ENCODE data around the gene CD44. TPM values are rescaled to one million over a fixed set of nuclear protein-coding genes. Genes with fewer than 3 reads are reported as not detected.

Gene CD44
- polyA plus RNA-seq, 1 experiment = 1,200 TPM

DNA sequence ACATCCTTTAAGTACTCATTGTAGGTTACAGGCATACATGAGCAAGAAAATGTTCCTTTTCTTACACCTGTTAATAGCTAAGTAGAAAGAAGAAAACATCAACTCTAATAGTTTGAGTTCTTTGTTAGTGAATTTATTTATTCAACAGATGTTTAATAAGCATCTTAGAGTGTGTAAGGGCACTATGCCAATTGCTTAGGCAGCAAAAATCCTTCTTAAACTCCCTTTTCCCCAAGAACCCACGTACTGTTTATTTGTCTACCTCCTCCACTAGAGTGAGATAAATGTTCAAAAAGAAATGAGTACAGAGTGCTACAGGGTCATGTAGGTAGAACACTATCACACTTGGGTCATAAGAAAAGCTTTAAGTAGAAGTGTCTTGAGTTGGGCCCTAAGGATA lies 131.4 kb downstream of the CD44 start:
- POLR2A ChIA-PET = no interaction called here
- CTCF ChIA-PET = interaction anchor here (1.2 kb wide), 1 partner anchor 26 kb away, joined by 3 read pairs; no protein-coding TSS in a partner anchor
- no peak for DNase-seq (ENCODE audit: low read depth)
- Histone ChIP-seq H3K36me3 (ENCODE audit: control insufficient read depth, insufficient read depth, low read length) (no peaks in the 10 kb centered on the region), H3K27me3 (ENCODE audit: control insufficient read depth, insufficient read depth, low read length) (no peaks in the 10 kb centered on the region), H3K4me3 (ENCODE audit: low read depth, low read length) (no peak overlapping the region)
- TF ChIP-seq, protein P1, sequence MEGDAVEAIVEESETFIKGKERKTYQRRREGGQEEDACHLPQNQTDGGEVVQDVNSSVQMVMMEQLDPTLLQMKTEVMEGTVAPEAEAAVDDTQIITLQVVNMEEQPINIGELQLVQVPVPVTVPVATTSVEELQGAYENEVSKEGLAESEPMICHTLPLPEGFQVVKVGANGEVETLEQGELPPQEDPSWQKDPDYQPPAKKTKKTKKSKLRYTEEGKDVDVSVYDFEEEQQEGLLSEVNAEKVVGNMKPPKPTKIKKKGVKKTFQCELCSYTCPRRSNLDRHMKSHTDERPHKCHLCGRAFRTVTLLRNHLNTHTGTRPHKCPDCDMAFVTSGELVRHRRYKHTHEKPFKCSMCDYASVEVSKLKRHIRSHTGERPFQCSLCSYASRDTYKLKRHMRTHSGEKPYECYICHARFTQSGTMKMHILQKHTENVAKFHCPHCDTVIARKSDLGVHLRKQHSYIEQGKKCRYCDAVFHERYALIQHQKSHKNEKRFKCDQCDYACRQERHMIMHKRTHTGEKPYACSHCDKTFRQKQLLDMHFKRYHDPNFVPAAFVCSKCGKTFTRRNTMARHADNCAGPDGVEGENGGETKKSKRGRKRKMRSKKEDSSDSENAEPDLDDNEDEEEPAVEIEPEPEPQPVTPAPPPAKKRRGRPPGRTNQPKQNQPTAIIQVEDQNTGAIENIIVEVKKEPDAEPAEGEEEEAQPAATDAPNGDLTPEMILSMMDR (IDR thresholded peaks at IDR 0.05; ENCODE audit: insufficient read depth, low read depth, low read length) = no peak

DNA sequence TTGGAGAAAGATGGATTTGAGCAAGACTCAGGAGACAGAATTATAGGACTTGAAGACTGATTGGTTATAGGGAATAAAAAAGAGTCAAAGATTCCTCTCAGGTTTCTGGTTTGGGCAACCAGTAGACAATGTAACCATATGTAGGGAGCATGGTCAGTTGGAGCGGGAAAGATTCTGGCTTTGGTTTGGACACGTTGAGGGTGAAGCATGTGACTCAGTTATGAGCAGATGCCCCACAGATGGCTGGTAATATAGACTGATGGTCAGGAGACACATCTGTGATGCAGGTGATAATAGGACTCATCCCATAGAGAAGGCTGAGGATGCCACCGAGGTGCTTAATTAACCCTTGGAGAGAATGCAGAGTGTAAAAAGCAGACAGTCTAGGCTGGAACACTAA lies 132.1 kb downstream of the CD44 start:
- no peaks in the 10 kb centered on the region for H3K36me3 ChIP-seq (ENCODE audit: control insufficient read depth, insufficient read depth, low read length)
- H3K4me3 ChIP-seq (ENCODE audit: low read depth, low read length) = no peak overlapping the region
- CTCF ChIA-PET = interaction anchor here (1.2 kb wide), 1 partner anchor 25 kb away, joined by 3 read pairs; no protein-coding TSS in a partner anchor
- DNase-seq (ENCODE audit: low read depth) = no peak
- TF ChIP-seq, protein P1 (IDR thresholded peaks at IDR 0.05; ENCODE audit: insufficient read depth, low read depth, low read length) = no peak
- no peaks in the 10 kb centered on the region for H3K27me3 ChIP-seq (ENCODE audit: control insufficient read depth, insufficient read depth, low read length)
- POLR2A ChIA-PET = no interaction called here

DNA sequence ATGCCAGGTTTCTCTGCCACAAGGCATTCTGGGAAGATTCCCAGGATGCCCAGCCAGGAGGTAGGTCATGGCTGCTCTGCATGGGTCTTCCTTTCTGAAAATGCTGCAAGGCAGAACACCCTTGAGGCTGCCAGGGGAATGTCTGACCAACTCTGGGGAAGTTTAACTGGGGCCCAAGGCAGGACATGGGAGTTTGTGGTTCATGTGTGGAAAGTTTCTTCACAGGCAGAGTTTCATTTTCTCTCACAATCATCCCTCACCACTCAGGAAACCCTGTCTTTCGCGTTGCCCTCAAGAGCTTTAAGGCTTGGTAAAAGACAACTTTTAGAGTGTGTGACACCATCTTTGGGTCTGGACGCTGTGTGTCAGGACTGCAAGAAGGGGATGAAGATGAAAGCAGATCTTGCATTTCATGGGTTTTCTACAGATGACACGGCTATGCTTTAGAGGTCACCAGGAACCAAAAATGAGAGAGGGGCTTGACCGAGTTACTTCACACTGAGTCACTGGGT lies 133.5 kb downstream of the CD44 start:
- ChIA-PET POLR2A (no interaction called here), CTCF (no interaction called here)
- no peaks in the 10 kb centered on the region for H3K36me3 ChIP-seq (ENCODE audit: control insufficient read depth, insufficient read depth, low read length)
- no peaks in the 10 kb centered on the region for H3K27me3 ChIP-seq (ENCODE audit: control insufficient read depth, insufficient read depth, low read length)
- TF ChIP-seq, protein P1 (IDR thresholded peaks at IDR 0.05; ENCODE audit: insufficient read depth, low read depth, low read length) = no peak
- no peak overlapping the region for H3K4me3 ChIP-seq (ENCODE audit: low read depth, low read length)
- DNase-seq (ENCODE audit: low read depth) = no peak

DNA sequence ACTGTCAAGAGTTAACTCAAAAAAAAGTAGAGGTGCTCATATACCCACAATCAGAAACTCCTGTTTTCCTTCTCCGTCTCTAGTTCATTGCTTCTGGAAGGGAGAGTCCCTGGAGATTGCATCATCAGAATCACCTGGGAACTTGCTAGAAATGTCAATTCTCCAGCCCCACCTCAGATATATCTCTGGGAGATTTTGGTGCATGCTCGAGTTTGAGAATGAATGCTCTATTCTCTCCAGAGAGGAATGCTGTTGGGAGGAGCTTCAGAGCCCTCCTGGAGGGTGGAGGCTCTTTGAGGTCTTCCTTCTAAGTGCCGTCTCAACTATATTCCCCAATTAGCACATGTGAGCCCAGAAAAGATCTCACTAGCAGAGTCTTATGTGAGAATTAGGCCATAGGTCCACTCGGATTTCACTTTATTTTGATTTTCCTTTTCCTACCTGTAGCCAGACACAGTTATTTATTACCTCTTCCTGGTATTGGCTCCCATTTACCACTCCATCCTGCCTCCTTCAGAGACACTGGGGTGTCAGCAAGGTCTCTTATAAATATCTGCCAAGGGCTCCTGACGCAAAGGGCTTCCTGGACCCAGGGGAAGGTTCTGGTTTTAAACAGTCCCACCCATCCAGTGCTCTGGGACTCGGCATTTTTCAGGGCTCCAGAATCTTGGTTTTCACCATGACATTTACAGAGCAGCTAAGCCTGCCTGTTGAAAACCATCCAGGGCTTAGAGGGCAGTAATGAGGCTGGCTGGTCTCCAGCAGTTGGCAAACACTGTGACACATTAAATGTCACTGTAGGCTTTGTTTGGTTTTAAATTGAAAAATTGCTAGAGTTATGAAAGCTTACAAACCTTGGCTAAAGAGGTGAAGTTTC lies 136.2 kb downstream of the CD44 start:
- no peaks in the 10 kb centered on the region for H3K27me3 ChIP-seq (ENCODE audit: control insufficient read depth, insufficient read depth, low read length)
- H3K4me3 ChIP-seq (ENCODE audit: low read depth, low read length) = no peak overlapping the region
- POLR2A ChIA-PET = no interaction called here
- TF ChIP-seq, protein P1 (IDR thresholded peaks at IDR 0.05; ENCODE audit: insufficient read depth, low read depth, low read length) = no peak
- CTCF ChIA-PET = interaction anchor here (0.6 to 1.4 kb wide), 3 partner anchors 9 to 1101 kb away, joined by 3 to 6 read pairs (median 4); no protein-coding TSS in a partner anchor
- H3K36me3 ChIP-seq (ENCODE audit: control insufficient read depth, insufficient read depth, low read length) = no peaks in the 10 kb centered on the region
- DNase-seq (ENCODE audit: low read depth) = no peak

DNA sequence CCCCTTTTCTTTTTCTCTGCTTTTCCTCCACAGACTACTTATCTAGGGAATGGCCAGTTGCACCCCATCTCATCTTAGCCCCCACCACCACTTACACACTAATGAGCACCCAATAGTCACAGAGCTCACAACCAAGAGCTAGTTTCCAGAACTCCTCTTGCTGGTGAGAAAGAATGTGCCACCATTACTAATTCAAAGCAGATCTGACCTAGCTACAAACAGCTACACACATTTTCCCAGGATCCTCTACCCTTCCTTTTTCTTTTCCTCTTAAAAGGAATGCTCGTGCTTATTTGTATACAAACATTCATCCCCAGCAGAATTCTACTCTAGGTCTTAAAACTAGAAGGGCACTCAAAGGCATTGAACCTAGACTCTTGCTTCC lies 136.8 kb downstream of the CD44 start:
- H3K27me3 ChIP-seq (ENCODE audit: control insufficient read depth, insufficient read depth, low read length) = no peaks in the 10 kb centered on the region
- CTCF ChIA-PET = interaction anchor here (0.6 to 1.4 kb wide), 3 partner anchors 10 to 1100 kb away, joined by 3 to 6 read pairs (median 4); no protein-coding TSS in a partner anchor
- no peaks in the 10 kb centered on the region for H3K36me3 ChIP-seq (ENCODE audit: control insufficient read depth, insufficient read depth, low read length)
- no peak for DNase-seq (ENCODE audit: low read depth)
- POLR2A ChIA-PET = interaction anchor here (0.6 kb wide), 1 partner anchor 38 kb away, joined by 3 read pairs; no protein-coding TSS in a partner anchor
- TF ChIP-seq, protein P1 (IDR thresholded peaks at IDR 0.05; ENCODE audit: insufficient read depth, low read depth, low read length) = no peak
- H3K4me3 ChIP-seq (ENCODE audit: low read depth, low read length) = no peak overlapping the region
